C1 segment of cervical spinal cord (tissue), 14 donors: ENCODE results near the gene ZNF341.
"Not testable (repeated sequence)": the region's sequence is repeated elsewhere in the genome, so short reads cannot be mapped to it uniquely, and the experiment has no call there.

Experiments used
- DNase-seq, 14 donors: peaks; one replicate each; lab custom pipeline; 2025; lab: John Stamatoyannopoulos, UW

ZNF341 gene

DNA sequence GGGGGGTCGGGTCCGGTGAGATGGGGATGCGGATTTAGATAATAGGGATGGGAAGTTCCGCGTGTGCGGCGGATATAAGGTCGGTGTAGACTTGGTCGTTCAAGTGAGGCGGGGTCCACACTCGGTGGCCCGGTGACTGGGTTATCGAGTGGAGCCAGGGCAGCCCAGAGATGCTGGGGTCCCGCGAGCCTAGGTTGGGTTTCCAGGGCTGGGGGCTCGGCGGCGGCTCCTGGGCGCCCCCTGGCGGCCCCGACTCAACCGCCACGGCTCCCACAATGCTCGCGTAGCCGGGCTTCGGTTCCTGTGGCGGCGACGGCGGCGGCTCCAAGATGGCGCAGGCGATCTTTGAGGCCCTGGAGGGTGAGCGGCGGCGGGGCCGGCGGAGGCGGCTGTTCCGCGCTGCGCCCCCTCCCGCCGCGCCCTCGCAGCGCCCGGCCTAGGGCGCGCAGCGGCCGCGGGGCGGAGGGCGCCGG lies at the start of gene ZNF341:
ZNF341 (plus strand) TSS at position 304 of the 473 bp plus-strand sequence; CDS start at position 330, 26 bp downstream.
- DNase-seq = peak; percentile 12 to 97 (median 85)

DNA sequence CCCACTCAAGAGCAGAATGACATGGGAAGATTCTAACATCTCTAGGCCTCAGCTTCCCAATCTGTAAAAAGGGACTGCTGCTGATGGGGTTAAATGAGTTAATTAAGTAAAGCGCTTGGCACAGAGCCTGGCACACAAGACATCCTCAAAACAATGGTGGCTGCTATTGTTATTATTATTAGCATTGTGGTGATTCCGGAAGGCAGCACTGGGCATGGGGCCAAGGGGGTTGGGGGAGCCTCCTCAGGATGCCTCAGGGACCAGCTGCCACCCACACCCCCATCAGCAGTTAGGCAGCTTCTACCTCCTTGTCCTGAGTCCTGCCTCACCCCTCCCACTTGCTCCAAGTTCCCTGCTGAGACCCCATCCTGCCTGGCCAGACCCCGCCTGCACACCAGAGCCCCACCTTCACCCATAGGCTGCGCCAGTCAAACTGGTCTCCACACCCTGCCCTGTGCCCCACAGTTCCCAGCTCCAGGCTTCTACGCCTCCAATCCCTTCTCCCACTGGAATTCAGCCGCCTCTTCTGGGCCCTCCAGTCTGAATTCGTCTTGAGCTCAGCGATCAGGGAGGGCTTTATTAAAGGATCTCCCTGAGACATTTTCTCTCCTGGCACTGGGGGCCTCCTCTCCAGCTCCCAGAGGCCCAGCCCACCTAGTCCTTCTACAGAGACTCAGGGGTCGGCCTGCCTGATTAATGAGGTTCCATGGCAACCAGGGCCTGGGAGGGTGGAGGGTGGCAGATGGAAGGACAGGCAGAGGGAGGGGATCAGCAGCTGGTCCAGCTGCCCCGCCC lies 47.1 kb upstream of the ZNF341 start:
- DNase-seq = no peak

DNA sequence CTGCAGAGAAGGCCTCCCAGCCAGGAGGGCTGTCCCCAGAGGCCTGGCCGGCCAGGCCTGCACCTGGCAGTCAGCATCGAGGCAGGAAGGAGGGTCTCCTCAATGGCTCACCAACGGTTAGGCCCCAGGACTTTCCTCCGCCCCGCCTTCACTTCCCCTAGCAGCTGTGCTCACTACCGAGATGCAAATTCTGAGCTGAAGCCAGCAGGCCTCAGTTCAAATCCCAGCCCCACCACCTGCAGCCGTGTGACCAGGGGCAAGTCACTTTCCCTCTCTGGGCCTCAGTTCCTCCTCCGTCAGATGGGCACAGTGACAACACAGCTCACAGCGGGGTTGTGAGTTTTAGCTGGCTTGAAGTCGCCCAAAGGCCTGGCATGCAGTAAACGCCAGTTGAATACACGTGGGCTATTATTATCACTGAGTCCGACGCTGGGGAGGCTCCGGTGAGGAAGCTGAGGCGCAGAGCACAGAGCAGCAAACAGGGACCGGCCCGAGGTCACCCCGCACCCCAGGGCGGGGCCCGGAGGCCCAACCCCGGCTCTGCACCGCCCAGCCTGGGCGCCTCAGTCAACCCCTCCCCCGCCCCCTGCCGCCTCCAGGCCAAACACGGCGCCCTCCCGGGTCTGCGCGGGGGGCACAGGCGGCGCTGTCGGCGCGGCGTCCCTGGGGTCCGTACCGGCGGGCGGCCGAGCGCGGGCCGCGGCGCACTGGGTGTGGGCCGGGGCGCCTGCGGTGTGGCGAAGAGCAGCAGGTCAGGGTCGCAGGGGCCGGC lies 46.3 kb upstream of the ZNF341 start:
- DNase-seq = no peak

DNA sequence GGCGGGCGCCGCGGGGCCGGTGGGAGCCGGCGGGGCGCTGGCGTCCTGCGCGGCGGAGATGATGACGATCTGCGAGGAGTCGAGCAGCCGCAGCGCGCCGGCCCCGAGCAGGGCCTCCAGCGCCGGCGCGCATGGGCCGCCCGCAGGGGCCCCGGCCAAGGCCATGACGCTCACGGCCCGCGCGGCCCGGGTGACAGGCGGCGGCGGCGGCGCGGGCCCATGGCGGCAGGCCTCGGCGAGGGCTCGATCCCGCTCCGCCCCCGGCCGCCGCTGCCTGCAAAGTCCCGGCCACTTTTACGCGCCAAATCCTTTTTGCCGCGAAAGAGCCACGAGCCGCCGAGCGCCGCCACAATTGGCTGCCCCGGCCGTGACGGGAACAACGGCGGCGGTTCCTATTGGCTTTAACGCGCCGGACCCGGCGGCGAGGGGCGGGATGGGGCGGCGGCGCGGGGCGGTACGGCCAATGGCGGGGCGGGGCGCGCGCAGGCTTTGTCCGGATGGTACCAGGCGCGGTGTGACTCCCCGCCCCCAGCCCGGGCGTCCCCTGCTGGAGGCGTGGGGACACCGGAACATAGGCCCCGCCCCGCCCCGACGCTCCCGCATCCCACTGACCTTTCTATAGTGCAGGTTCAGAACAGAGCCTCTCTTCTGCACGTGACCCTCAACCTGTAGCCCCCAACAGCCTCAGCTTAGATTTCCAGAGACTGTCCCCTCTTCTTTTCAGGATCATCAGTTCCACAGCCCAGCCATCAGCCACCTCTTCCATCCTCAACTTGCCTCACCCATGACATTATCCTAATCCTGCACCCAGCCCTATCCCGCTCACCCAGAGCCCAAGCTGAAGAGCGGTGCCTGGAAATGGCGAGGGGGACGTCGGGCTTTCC lies 45.5 kb upstream of the ZNF341 start, which contains the start of gene E2F1:
E2F1 (minus strand) TSS at position 286 of the 884 bp plus-strand sequence; CDS start at position 165, 121 bp downstream.
- peak; percentile 56 to 97 (median 88) for DNase-seq

DNA sequence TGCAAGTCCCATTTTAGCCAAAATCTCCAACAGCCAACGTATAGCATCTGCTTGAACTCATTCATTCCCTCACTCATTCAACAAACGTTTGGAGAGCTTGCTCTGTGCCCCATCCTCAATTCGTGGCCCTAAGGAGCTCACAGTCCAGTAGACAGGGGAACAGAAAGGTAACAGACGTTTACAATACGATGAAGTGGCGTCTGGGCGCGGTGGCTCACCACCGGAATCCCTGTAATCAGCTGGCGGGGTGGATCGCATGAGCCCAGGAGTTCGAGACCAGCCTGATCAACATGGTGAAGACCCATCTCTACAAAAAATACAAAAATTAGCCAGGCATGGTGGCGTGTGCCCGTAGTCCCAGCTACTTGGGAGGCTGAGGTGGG lies 44.8 kb upstream of the ZNF341 start:
- DNase-seq = no peak

DNA sequence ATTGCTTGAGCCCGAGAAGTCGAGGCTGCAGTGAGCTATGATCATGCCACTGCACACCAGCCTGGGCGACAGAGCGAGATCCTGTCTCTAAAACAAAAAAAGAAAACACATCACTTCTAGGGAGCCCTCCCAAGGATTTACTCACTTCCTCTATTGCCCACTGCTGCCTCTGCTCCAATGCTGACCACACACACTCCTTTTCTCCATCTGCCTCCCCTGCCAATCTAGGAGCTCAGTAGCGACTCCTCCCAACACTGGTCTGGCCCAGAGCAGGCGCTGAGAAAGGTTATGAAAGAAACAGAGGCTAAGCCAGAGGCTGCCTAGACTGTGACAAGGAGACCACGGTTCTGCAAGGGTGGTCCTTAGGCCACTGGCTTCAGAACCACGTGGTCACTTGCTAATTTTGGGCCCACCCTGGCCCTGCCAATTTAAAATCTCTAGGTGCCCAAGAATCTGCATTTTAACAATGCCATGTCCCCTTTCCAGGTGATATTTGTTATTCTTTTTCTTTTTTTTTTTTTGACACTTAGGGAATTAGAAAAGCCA lies 44.4 kb upstream of the ZNF341 start:
- peak in 1 of 14 donors; percentile 13 for DNase-seq

DNA sequence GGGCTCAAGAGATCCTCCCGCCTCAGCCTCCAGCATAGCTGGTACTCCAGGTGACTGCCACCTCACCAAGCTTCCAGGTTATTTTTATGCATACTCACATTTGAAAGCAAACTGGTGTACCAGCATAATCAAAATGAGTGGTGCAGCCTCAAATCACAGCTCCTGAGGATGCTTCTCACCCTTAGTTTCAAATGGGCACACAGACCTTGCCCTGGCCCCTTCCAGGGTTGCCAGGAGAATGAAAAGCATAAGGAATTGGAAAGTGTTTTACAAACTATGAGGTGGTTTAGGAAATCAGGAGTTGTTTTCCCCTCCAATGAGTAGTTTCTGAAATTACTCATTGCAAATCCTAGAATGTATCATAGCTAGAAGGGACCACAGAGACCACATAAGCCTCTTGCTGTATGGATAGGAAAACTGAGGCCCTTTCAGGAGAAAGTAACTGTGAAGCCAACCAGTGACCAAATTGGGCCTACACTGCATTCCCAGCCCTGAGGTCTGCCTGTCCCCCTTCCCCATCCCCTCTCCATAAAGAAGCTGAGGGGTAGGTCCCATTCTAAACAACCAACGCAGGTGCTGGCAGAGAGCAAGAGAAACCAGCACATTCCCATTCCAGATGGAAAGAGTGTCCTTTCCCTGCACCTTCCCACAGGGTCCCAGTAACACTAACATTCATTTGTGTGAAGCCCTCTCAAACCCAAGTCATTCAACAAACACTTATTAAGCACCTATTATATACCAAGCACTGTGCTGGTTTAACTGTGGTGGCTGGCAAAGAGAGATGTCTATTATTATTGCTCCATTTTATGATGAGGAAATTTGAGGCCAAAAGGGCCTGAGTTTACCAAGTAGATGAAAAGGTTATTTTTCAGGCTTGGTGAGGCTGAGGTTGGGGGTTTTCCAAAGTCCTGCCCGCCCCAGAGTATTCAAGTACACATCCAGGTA lies 43.5 kb upstream of the ZNF341 start:
- DNase-seq = no peak

DNA sequence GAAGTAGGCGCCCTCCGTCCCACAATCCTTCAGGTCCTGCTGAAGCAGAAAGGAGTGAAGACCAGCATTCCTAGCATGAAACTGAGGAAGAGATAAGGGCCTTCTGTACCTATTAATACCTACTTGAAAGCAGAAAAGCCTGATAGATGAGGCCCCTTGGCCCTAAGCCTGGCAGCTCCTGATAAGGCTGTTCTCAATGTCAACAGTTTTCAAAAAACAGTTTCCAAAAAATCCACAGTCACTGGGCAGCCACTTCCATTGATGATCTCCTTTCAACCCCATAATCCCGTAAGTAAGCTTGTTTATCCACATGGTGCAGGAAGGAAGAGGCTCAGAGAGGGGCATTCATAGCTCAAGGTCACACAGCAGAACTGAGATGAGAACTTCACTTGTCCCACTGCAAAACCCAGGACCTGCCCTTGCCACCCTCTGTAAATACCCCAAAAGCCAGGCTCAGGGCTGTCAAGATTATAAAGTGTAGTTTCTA lies 42.8 kb upstream of the ZNF341 start:
- no peak for DNase-seq

DNA sequence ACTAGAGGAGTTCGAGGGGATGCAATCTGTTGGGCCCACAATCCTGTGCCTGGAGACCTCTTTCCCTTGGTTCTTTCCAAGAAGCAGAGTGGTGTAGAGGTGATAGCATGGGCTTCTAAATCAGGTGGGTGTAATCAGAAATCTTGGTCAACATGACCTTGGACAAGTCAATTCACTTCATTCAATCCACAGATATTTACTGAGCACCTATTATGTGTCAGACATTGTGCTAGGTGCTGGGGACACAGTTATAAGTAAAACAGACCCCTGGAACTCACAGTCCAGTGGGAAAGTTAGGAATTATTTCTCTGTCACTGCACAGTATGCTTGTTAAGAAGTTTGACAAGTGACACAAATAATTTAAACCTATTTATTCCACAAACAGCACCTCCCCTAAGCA lies 42.3 kb upstream of the ZNF341 start:
- DNase-seq = no peak

DNA sequence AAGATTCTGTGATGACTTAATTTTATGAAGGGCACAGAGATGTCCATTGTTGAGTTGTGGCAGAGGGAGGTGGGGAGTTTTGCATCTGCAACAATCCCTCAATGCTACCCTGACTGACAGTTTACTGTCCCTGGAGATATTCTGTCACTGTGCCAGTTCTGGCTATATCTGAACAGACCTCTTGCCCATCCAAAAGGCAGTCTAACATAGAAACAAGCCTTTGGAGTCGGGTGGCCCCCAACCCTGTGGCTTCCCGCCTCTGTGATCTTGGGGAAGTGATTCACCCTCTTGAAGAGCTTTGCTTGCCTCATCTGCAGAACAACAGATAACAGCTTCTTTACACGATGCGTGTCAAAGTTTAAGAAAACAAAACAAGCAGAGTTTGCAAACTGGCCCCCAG lies 41.8 kb upstream of the ZNF341 start:
- peak in 6 of 14 donors; percentile 18 to 61 (median 35) for DNase-seq

DNA sequence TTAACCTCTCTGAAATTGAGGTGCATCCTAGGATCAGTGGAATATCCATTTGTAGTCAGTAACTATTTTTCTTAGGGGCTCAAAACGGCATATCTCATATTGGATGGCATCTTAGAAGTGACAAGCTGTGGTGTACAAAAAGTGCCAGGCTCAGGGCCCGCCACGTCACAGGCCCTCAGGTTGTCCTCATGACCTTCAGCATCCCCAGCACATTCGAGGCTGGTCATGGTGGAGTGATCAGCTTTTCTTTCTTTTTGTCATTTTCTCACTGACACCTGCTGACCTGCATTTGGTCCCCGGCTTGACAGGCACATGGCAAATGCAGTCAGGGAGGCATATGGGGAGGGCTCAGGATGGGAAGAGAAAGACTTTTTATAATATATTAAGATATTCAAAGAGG lies 38.5 kb upstream of the ZNF341 start:
- peak in 1 of 14 donors; percentile 59 for DNase-seq

DNA sequence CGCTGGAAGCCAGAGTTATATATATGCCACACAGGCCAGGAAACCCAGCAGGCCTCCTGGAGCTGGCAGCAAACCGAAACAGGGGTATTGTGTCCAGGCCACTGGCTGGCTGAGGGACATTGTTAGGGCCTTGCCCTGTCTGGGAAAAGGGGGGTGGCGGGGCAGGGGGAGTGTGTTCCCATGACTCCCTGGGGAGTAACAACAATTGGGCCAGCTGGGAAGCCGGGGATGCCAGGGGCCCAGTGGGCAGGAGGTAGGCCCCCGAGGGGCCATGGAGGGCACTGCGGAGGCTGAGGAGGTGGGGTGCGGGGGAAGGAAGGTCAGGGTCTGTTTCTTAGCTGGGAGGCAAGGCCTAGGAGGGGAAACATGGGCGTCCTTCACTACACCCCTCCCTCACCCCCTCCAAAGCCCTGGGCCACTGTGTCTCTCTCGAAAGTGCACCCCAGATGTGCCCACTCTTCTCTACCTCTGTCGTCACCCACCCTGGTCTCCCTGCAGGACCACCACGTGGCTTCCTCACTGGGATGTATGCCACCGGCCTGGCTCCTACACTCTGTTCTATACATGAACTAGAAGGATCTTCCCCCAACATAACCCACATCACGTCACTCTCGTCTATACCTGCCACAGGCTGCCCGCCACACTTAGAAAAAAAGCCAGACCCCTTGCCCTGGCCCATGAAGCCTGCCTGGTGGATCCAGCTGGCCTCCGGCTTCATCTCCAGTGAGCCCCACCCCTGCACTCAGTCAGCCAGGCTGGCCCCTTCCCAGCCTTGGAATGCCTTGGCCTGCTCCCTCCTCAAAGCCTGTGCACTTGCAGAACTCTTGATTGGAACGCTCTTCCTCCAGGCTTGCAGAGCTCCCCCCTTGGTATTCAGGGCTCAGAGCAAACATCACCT lies 37.8 kb upstream of the ZNF341 start:
- DNase-seq = peak in 12 of 14 donors; percentile 8 to 85 (median 67)

DNA sequence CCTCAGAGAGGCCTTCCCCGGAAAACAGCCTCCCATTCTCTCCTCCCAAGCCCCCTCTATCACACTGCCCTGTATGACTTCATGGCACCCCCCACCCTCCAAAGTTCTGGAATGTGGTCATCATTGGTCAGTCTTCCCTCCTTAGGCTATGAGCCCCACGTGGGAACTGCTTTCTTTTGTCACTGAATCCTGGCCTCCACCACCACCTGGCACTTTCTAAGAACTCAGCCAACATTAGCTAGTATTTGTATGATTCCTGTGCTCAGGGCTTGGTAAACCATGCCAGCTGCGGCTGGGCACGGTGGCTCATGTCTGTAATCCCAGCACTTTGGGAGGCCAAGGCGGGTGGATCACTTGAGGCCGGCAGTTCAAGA lies 37.2 kb upstream of the ZNF341 start:
- DNase-seq = peak in 2 of 14 donors; percentile 71 to 85

DNA sequence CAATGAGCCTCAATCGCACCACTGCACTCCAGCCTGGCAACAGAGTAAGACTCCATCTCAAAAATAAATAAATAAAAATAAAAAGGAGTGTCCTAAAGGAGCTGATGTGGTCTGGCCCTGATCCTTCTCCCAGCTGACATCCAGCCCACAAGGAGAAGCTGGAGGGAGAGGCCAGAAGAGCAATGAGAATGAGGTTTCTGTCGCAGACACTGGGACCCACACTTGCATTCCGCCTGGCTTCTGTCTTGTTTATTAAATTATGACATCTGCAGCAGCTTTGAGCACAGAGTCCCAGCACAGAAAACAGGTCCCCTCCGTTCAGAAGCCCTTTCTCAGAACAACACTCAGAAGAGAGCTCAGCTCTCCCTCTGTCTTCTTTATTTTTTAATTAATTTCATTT lies 35.3 kb upstream of the ZNF341 start:
- DNase-seq = no peak

DNA sequence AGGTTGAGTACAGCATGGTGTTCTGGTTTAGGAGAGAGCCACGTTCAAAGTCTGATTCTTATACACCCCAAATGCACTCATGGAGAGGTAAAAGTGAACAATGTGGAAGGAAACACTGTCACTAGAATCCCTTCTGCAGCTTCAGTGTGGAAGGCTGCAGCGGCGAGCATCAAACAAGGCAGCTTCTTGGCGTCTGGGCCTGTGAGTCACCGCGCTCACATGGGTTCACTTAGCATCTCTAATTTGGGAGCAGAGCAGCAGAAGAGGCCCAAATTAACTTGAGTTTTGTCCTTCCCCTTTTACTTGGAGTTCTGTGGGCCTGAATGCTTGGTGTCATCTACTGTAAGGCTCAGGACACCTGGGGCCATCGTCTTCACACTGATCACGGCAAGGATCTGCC lies 34.7 kb upstream of the ZNF341 start:
- peak in 5 of 14 donors; percentile 7 to 61 (median 19) for DNase-seq

DNA sequence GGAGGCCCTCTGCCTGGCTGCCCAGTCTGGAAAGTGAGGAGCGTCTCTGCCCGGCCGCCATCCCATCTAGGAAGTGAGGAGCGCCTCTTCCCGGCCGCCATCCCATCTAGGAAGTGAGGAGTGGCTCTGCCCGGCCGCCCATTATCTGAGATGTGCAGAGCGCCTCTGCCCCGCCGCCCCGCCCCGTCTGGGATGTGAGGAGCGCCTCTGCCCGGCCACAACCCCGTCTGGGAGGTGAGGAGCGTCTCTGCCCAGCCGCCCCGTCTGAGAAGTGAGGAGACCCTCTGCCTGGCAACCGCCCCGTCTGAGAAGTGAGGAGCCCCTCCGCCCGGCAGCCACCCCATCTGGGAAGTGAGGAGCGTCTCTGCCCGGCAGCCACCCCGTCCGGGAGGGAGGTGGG lies 32.8 kb upstream of the ZNF341 start:
- not testable (repeated sequence) for DNase-seq

DNA sequence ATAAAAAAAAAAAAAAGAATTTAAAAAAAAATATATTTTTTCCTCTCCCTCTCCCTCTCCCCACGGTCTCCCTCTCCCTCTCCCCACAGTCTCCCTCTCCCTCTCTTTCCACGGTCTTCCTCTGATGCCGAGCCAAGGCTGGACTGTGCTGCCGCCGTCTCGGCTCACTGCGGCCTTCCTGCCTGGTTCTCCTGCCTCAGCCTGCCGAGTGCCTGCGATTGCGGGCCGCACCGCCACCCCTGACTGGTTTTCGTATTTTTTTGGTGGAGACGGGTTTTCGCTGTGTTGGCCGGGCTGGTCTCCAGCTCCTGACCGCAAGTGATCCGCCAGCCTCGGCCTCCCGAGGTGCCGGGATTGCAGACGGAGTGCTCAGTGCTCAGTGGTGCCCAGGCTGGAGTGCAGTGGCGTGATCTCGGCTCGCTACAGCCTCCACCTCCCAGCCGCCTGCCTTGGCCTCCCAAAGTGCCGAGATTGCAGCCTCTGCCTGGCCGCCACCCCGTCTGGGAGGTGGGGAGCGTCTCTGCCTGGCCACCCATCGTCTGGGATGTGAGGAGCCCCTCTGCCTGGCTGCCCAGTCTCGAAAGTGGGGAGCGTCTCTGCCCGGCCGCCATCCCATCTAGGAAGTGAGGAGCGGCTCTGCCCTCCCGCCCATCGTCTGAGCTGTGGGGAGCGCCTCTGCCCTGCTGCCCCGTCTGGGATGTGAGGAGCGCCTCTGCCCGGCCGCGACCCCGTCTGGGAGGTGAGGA lies 30.9 kb upstream of the ZNF341 start:
- not testable (repeated sequence) for DNase-seq
